K562 (cell line): ENCODE data around the gene COL15A1. TPM values are rescaled to one million over a fixed set of nuclear protein-coding genes. Genes with fewer than 3 reads are reported as not detected.

Experiments used
- BCL6 ChIP-seq: fragments of 250-450 bp; sonication (Bioruptor Pico); IDR thresholded peaks from 2 replicates; pipeline ENCODE4 v1.4.0; 2020
- BDP1 ChIP-seq: IDR thresholded peaks from 3 replicates; pipeline ENCODE4 v1.6.1; 2011; ENCODE audit not compliant: insufficient read length, insufficient read depth
- CBX1 ChIP-seq: sonication (generic); IDR thresholded peaks from 2 replicates; pipeline ENCODE4 v1.6.1; 2016; ENCODE audit warnings: antibody characterized with exemption, low read depth, mild to moderate bottlenecking
- FOXK1 ChIP-seq: sonication (generic); formaldehyde crosslinking; IDR thresholded peaks from 2 replicates; pipeline ENCODE4 v1.8.0; 2022; ENCODE audit warnings: missing genetic modification reagents, mild to moderate bottlenecking, borderline replicate concordance
- GMEB1 ChIP-seq: fragments of 250-450 bp; sonication (Bioruptor Pico); IDR thresholded peaks from 2 replicates; pipeline ENCODE4 v1.4.0; 2020; ENCODE audit warnings: mild to moderate bottlenecking
- MAFF ChIP-seq: IDR thresholded peaks from 2 replicates; pipeline ENCODE4 v1.6.1; 2012; ENCODE audit warnings: low read length, improper control_type of control experiment
- MAZ ChIP-seq, 2 experiments: fragments of 450-650 bp in 1 of 2; sonication (generic) in 1 of 2; formaldehyde crosslinking; IDR thresholded peaks in 1 of 2; conservative IDR thresholded peaks in 1 of 2; 2 replicates each; pipeline versions ENCODE4 v1.4.0 to v1.5.0; 2020; ENCODE audit warnings: mild to moderate bottlenecking in 1 of 2, missing genetic modification reagents in 1 of 2
- MBD2 ChIP-seq: sonication (generic); IDR thresholded peaks from 2 replicates; pipeline ENCODE4 v1.6.1; 2016; ENCODE audit warnings: low read depth, borderline replicate concordance
- NFIX ChIP-seq: fragments of 250-450 bp; sonication (Bioruptor Pico); IDR thresholded peaks from 2 replicates; pipeline ENCODE4 v1.4.0; 2020; ENCODE audit warnings: low read depth, mild to moderate bottlenecking, moderate library complexity
- NFXL1 ChIP-seq: fragments of 450-650 bp; formaldehyde crosslinking; IDR thresholded peaks from 2 replicates; pipeline ENCODE4 v1.4.0; 2021; ENCODE audit warnings: mild to moderate bottlenecking
- PML ChIP-seq: IDR thresholded peaks from 2 replicates; pipeline ENCODE4 v1.6.1; 2012; ENCODE audit warnings: low read length, inconsistent platforms
- POLR2AphosphoS2 ChIP-seq: IDR thresholded peaks from 2 replicates; pipeline ENCODE4 v1.6.1; 2012; ENCODE audit warnings: low read length, improper control_type of control experiment
- RAD21 ChIP-seq, 2 experiments: fragments of 250-450 bp in 1 of 2; fragments of 450-650 bp in 1 of 2; sonication (Bioruptor Pico) in 1 of 2; formaldehyde crosslinking in 1 of 2; IDR thresholded peaks in 1 of 2; conservative IDR thresholded peaks in 1 of 2; 2 replicates each; pipeline versions ENCODE4 v1.4.0 to v1.8.0; 2020 to 2022; ENCODE audit warnings: mild to moderate bottlenecking in 2 of 2, moderate library complexity in 1 of 2
- RBM14 ChIP-seq: fragments of 200-400 bp; formaldehyde crosslinking; IDR thresholded peaks from 2 replicates; pipeline ENCODE4 v1.6.1; 2018; ENCODE audit warnings: low read depth, mild to moderate bottlenecking, low read length, moderate library complexity, borderline replicate concordance; ENCODE audit not compliant: insufficient read depth
- RBM39 ChIP-seq: fragments of 200-400 bp; formaldehyde crosslinking; optimal IDR thresholded peaks from 2 replicates; pipeline ENCODE3; 2018; ENCODE audit warnings: low read depth, low read length
- RFX1 ChIP-seq: fragments of 450-650 bp; IDR thresholded peaks from 2 replicates; pipeline ENCODE4 v1.6.1; 2016; ENCODE audit warnings: mild to moderate bottlenecking, moderate library complexity
- TCF7L2 ChIP-seq: fragments of 150-350 bp; IDR thresholded peaks from 2 replicates; pipeline ENCODE4 v1.6.1; 2016; ENCODE audit warnings: low read depth, mild to moderate bottlenecking, low read length, moderate library complexity
- TCFL5 ChIP-seq: fragments of 250-450 bp; sonication (Bioruptor Pico); conservative IDR thresholded peaks from 2 replicates; pipeline ENCODE4 v1.6.1; 2021; ENCODE audit warnings: mild to moderate bottlenecking, moderate library complexity, matching md5 sums
- TOE1 ChIP-seq, 2 experiments: fragments of 450-650 bp in 1 of 2; sonication (generic) in 1 of 2; formaldehyde crosslinking in 1 of 2; IDR thresholded peaks; 2 replicates each; pipeline versions ENCODE4 v1.7.1 to v1.8.0; 2016 to 2022; ENCODE audit warnings: borderline replicate concordance in 2 of 2, mild to moderate bottlenecking in 2 of 2, antibody characterized with exemption in 1 of 2, inconsistent platforms in 1 of 2, low read depth in 1 of 2, missing genetic modification reagents in 1 of 2, moderate library complexity in 1 of 2
- ZFP36 ChIP-seq: fragments of 150-350 bp; IDR thresholded peaks from 2 replicates; pipeline ENCODE4 v1.6.1; 2018; ENCODE audit warnings: low read length, low read depth; ENCODE audit not compliant: partially characterized antibody
- ZNF121 ChIP-seq: sonication (generic); formaldehyde crosslinking; conservative IDR thresholded peaks from 2 replicates; pipeline ENCODE4 v1.8.0; 2022; ENCODE audit warnings: missing genetic modification reagents
- ZNF668 ChIP-seq: fragments of 250-450 bp; sonication (Bioruptor Pico); IDR thresholded peaks from 2 replicates; pipeline ENCODE4 v1.8.0; 2022; ENCODE audit warnings: mild to moderate bottlenecking, inconsistent platforms
- polyA plus RNA-seq, 8 experiments: library from polyadenylated mRNA; depleted of rRNA in 4 of 8; stranded (reverse) in 5 of 8; unstranded in 3 of 8; fragments of >200 nt; fragmentation: Nextera tagmentation in 2 of 8; fragmentation: Illumina TruSeq in 1 of 8; extraction: Ambion mirVana in 2 of 8; extraction: Trizol in 1 of 8; gene quantifications; 2 replicates each; pipeline versions ENCODE4 v1.2.1 to v1.2.3, GENCODE V29; 2011 to 2014; ENCODE audit warnings: inconsistent platforms in 1 of 8, missing spikeins in 1 of 8
- total RNA-seq, 7 experiments: library from RNA; depleted of rRNA in 6 of 7; stranded (reverse); fragments of >200 nt in 6 of 7; fragmentation: Illumina TruSeq in 2 of 7; extraction: Trizol in 2 of 7; gene quantifications; 2 replicates each; pipeline versions ENCODE4 v1.2.1 to v1.2.3, GENCODE V29; 2011 to 2021; ENCODE audit warnings: low replicate concordance in 1 of 7

Gene COL15A1
- total and polyA plus RNA-seq, 9 of the 15 experiments (the other 6 are each of a cell fraction or from before 2014, with no cell fraction given) = 0.46 to 5.1 (median 2.6) TPM

GRCh38 chr9:98931600-98932389 lies 11.9 kb upstream of the COL15A1 start (continued):
- TF ChIP-seq NFXL1 (CRISPR knock-in tag) = no peak
- no peak for TF ChIP-seq GMEB1
- TF ChIP-seq ZFP36 = no peak
- TF ChIP-seq RBM14 = no peak
- no peak for TF ChIP-seq TCF7L2
- TF ChIP-seq RFX1 = no peak
- no peak for TF ChIP-seq TOE1 (IDR thresholded peaks at IDR 0.05; ENCODE audit: borderline replicate concordance)
- TF ChIP-seq TOE1 (CRISPR knock-in tag; IDR thresholded peaks at IDR 0.05; ENCODE audit: borderline replicate concordance, low read depth) = no peak
- no peak for TF ChIP-seq RBM39
- no peak; the same call in 1 of the 2 replicates for TF ChIP-seq MBD2
- TF ChIP-seq NFIX (CRISPR knock-in tag) = no peak
- no peak for TF ChIP-seq MAZ (CRISPR knock-in tag; conservative IDR thresholded peaks at IDR 0.05 in 1 of 2, IDR thresholded peaks at IDR 0.05 in 1 of 2)
- no peak for TF ChIP-seq RAD21 (CRISPR knock-in tag; conservative IDR thresholded peaks at IDR 0.05 in 1 of 2, IDR thresholded peaks at IDR 0.05 in 1 of 2)
- TF ChIP-seq MAFF = no peak
- TF ChIP-seq POLR2AphosphoS2 = no peak
- no peak for TF ChIP-seq FOXK1 (CRISPR knock-in tag)
- TF ChIP-seq TCFL5 = no peak
- TF ChIP-seq ZNF668 (CRISPR knock-in tag) = no peak
- TF ChIP-seq PML = peak; percentile 87
- no peak for TF ChIP-seq ZNF121
- no peak for TF ChIP-seq CBX1
- TF ChIP-seq BCL6 (CRISPR knock-in tag) = no peak
- no peak for TF ChIP-seq BDP1
